SW480 (cell line): ENCODE results near the gene TLE5.
A peak's percentile ranks its signal among the peaks of the same experiment; 100 is the strongest.
"Not testable (repeated sequence)": the region's sequence is repeated elsewhere in the genome, so short reads cannot be mapped to it uniquely, and the experiment has no call there.

Source experiments
- DNase-seq: peaks from one replicate; pipeline ENCODE4 v3.0.0-alpha.2; 2016; ENCODE audit warnings: low spot score

Gene TLE5

GRCh38 chr19:3045191-3045590 is 17.1 kb downstream of the TLE5 start:
- no peak for DNase-seq

- no peak for DNase-seq
Observed at GRCh38 chr19:3042621-3043267, 19.6 kb downstream of the TLE5 start.

- DNase-seq, result no peak
Observed at GRCh38 chr19:3041761-3042620, 20.3 kb downstream of the TLE5 start.

GRCh38 chr19:3041327-3041726 is 21.0 kb downstream of the TLE5 start:
- DNase-seq, result no peak

GRCh38 chr19:3039641-3040077 is 22.6 kb downstream of the TLE5 start:
- DNase-seq, result peak; percentile 27

- DNase-seq, result no peak
Observed at GRCh38 chr19:3039125-3039524, 23.2 kb downstream of the TLE5 start.

GRCh38 chr19:3038214-3038613 is 24.1 kb downstream of the TLE5 start:
- DNase-seq, result no peak

- DNase-seq, result not testable (repeated sequence)
Observed at GRCh38 chr19:3036977-3037544, 25.2 kb downstream of the TLE5 start.

GRCh38 chr19:3036119-3036976 is 25.9 kb downstream of the TLE5 start:
- DNase-seq, result peak; percentile 86

- DNase-seq, result peak; percentile 94
Observed at GRCh38 chr19:3035542-3036118, 26.7 kb downstream of the TLE5 start.

GRCh38 chr19:3034656-3035541 is 27.4 kb downstream of the TLE5 start:
- no peak for DNase-seq

- no peak for DNase-seq
Observed at GRCh38 chr19:3034406-3034655, 28.0 kb downstream of the TLE5 start.

GRCh38 chr19:3033595-3034405 is 28.5 kb downstream of the TLE5 start:
- no peak for DNase-seq

GRCh38 chr19:3031607-3031867 is 30.8 kb downstream of the TLE5 start:
- no peak for DNase-seq

GRCh38 chr19:3029065-3029923 is 33.0 kb downstream of the TLE5 start, which contains the start of gene TLE2:
Gene TLE2, minus strand, starts transcription at chr19:3029280. Its CDS starts 376 bp downstream, at chr19:3028904.
- DNase-seq, result no peak

GRCh38 chr19:3028305-3029064 is 33.8 kb downstream of the TLE5 start:
- DNase-seq, result no peak

GRCh38 chr19:3027981-3028304 is 34.4 kb downstream of the TLE5 start:
- no peak for DNase-seq

- no peak for DNase-seq
Observed at GRCh38 chr19:3027292-3027691, 35.0 kb downstream of the TLE5 start.

GRCh38 chr19:3026768-3027167 is 35.5 kb downstream of the TLE5 start:
- DNase-seq, result no peak
